Natural killer cell (primary cell): ENCODE data around the gene C1QC. TPM values are rescaled to one million over a fixed set of nuclear protein-coding genes. Genes with fewer than 3 reads are reported as not detected.

ENCODE experiments used
- ATAC-seq, 3 donors: fragments of 150-1000 bp in 2 of 3; fragments of 200-7000 bp in 1 of 3; cut with Tn5 transposase; 1 replicate in 1 of 3; 2 replicates in 2 of 3; pipeline ENCODE4 v1.10.0; 2021; ENCODE audit warnings: mild to moderate bottlenecking in 2 of 3, moderate library complexity in 2 of 3
- DNase-seq, 2 donors: peaks; one replicate each; pipeline versions ENCODE4 v3.0.0 to v3.0.0-alpha.2; 2013 to 2021; ENCODE audit warnings: mixed read lengths in 1 of 2
- H3K27ac ChIP-seq: one replicate; pipeline ENCODE4 v1.5.1; 2013; ENCODE audit warnings: mild to moderate bottlenecking, low read length
- H3K27me3 ChIP-seq: one replicate; pipeline ENCODE4 v1.6.1; 2013; ENCODE audit warnings: low read length; ENCODE audit not compliant: control insufficient read depth, insufficient read depth
- H3K36me3 ChIP-seq: one replicate; pipeline ENCODE4 v1.6.1; 2013; ENCODE audit warnings: low read length; ENCODE audit not compliant: control insufficient read depth, insufficient read depth
- H3K4me1 ChIP-seq: one replicate; pipeline ENCODE4 v1.6.1; 2013; ENCODE audit warnings: low read length; ENCODE audit not compliant: control insufficient read depth, insufficient read depth
- H3K4me3 ChIP-seq: one replicate; pipeline ENCODE4 v1.5.1; 2013; ENCODE audit warnings: low read length
- H3K9me3 ChIP-seq: one replicate; pipeline ENCODE4 v1.6.1; 2013; ENCODE audit warnings: low read length; ENCODE audit not compliant: control insufficient read depth, insufficient read depth
- H3K27ac Mint-ChIP-seq, 2 donors: one replicate each; pipeline ENCODE4 v1.8.0; 2022; ENCODE audit warnings: mild to moderate bottlenecking in 2 of 2, mixed read lengths in 2 of 2, moderate library complexity in 1 of 2
- H3K27me3 Mint-ChIP-seq, 2 donors: one replicate each; pipeline ENCODE4 v1.8.0; 2022; ENCODE audit warnings: low read depth in 2 of 2, mixed read lengths in 2 of 2
- H3K36me3 Mint-ChIP-seq: one replicate; pipeline ENCODE4 v1.8.0; 2022; ENCODE audit warnings: mixed read lengths
- H3K4me1 Mint-ChIP-seq, 2 donors: one replicate each; pipeline ENCODE4 v1.8.0; 2022; ENCODE audit warnings: mixed read lengths in 2 of 2
- H3K4me3 Mint-ChIP-seq: one replicate; pipeline ENCODE4 v1.8.0; 2022; ENCODE audit warnings: mild to moderate bottlenecking, moderate library complexity, mixed read lengths
- H3K9me3 Mint-ChIP-seq, 2 donors: one replicate each; pipeline ENCODE4 v1.8.0; 2022; ENCODE audit warnings: mixed read lengths in 2 of 2
- CTCF ChIP-seq: fragments of 200-600 bp; IDR thresholded peaks from one replicate; pipeline ENCODE4 v1.8.0; 2022; ENCODE audit warnings: antibody characterized with exemption
- WGBS: methylation state at CpG from one replicate; pipeline ENCODE4 v1.1.7; 2013; ENCODE audit warnings: missing lambda C conversion rate; ENCODE audit not compliant: insufficient coverage; 5-methylcytosine and 5-hydroxymethylcytosine counted together
- intact Hi-C: fragments of 100-400 bp; cut with micrococcal nuclease; formaldehyde crosslinking; loops from one replicate; pipeline ENCODE4 v1.14.2; 2022
- total RNA-seq, 4 donors: library from RNA; stranded (reverse); fragments of 120-200 nt in 1 of 4; gene quantifications; one replicate each; pipeline versions ENCODE4 v1.2.3 to v1.2.4, GENCODE V29; 2013 to 2022

The C1QC gene
- total RNA-seq, 3 donors from 2014 or later (not counting 1 experiment from before 2014, with no cell fraction given), result 0.33 TPM; not detected in 2

DNA sequence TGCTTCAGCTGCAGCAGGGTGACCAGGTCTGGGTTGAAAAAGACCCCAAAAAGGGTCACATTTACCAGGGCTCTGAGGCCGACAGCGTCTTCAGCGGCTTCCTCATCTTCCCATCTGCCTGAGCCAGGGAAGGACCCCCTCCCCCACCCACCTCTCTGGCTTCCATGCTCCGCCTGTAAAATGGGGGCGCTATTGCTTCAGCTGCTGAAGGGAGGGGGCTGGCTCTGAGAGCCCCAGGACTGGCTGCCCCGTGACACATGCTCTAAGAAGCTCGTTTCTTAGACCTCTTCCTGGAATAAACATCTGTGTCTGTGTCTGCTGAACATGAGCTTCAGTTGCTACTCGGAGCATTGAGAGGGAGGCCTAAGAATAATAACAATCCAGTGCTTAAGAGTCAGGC, 4.1 kb upstream of the C1QC start:
- no peaks in the 10 kb centered on the region for H3K9me3 Mint-ChIP-seq
- H3K36me3 ChIP-seq, result no peaks in the 10 kb centered on the region
- no peak overlapping the region for H3K27ac ChIP-seq
- H3K4me1 ChIP-seq, result peaks cover 14% of the 10 kb centered on the region
- no peak for DNase-seq
- WGBS, result 17% methylated on average over 8 of the region's 8 CpGs
- no peak for TF ChIP-seq CTCF
- no peaks in the 10 kb centered on the region for H3K9me3 ChIP-seq
- H3K4me3 ChIP-seq, result no peak overlapping the region
- no peaks in the 10 kb centered on the region for H3K36me3 Mint-ChIP-seq
- peaks cover 0 to 9% of the 10 kb centered on the region in 2 donors for H3K4me1 Mint-ChIP-seq
- no peak overlapping the region for H3K27ac Mint-ChIP-seq
- ATAC-seq, result no peak
- no peaks in the 10 kb centered on the region for H3K27me3 ChIP-seq
- intact Hi-C loops, result no loop called here
- no peak overlapping the region for H3K4me3 Mint-ChIP-seq
- peaks cover 0 to 8% of the 10 kb centered on the region in 2 donors for H3K27me3 Mint-ChIP-seq

DNA sequence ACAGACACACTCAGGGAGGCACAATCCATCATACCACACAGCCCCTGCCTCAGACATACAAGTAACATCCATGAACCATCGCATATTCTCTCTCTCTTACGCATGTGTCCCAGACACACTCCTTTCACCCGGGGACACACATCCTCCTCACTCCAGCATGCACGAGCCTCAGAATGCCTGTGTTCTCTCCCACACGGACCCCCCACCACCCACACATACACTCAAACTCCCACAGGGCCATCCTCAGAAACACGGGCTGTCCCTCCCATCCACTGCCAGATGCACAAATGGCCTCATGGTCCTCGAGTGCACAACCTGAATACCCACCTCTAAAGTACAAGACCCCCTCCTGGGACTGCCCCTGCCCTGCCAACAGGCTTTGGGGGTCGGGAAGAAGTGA, 2.2 kb upstream of the C1QC start:
- intact Hi-C loops, result no loop called here
- Mint-ChIP-seq H3K4me1 (peaks cover 0 to 7% of the 10 kb centered on the region in 2 donors), H3K9me3 (no peaks in the 10 kb centered on the region), H3K4me3 (no peak overlapping the region), H3K36me3 (no peaks in the 10 kb centered on the region), H3K27ac (no peak overlapping the region), H3K27me3 (peaks cover 0 to 8% of the 10 kb centered on the region in 2 donors)
- ATAC-seq (no peak), DNase-seq (no peak)
- Histone ChIP-seq H3K27me3 (no peaks in the 10 kb centered on the region), H3K36me3 (no peaks in the 10 kb centered on the region), H3K9me3 (no peaks in the 10 kb centered on the region), H3K27ac (no peak overlapping the region), H3K4me3 (no peak overlapping the region), H3K4me1 (peaks cover 4% of the 10 kb centered on the region)
- 70% methylated on average over 8 of the region's 8 CpGs for WGBS
- TF ChIP-seq CTCF, result no peak

GRCh38 chr1:22641906-22642636, 1.4 kb upstream of the C1QC start:
- Mint-ChIP-seq H3K9me3 (no peaks in the 10 kb centered on the region), H3K4me1 (peaks cover 0 to 2% of the 10 kb centered on the region in 2 donors), H3K27me3 (peaks cover 0 to 6% of the 10 kb centered on the region in 2 donors), H3K4me3 (no peak overlapping the region), H3K36me3 (no peaks in the 10 kb centered on the region), H3K27ac (no peak overlapping the region)
- no peak overlapping the region for H3K4me3 ChIP-seq
- DNase-seq (peak; percentile 59 to 75), ATAC-seq (peak; percentile 54 to 93 (median 90))
- no peaks in the 10 kb centered on the region for H3K36me3 ChIP-seq
- peak; percentile 76 for TF ChIP-seq CTCF
- peaks cover 4% of the 10 kb centered on the region for H3K4me1 ChIP-seq
- intact Hi-C loops, result loop anchor here (1.0 kb wide), 1 partner anchor 222 kb away; no protein-coding TSS in a partner anchor
- H3K9me3 ChIP-seq, result no peaks in the 10 kb centered on the region
- no peaks in the 10 kb centered on the region for H3K27me3 ChIP-seq
- H3K27ac ChIP-seq, result no peak overlapping the region
- WGBS, result 11% methylated on average over 14 of the region's 18 CpGs

- Histone ChIP-seq H3K4me1 (peaks cover 4% of the 10 kb centered on the region), H3K9me3 (no peaks in the 10 kb centered on the region), H3K27me3 (no peaks in the 10 kb centered on the region), H3K27ac (no peak overlapping the region), H3K36me3 (no peaks in the 10 kb centered on the region), H3K4me3 (no peak overlapping the region)
- H3K27ac Mint-ChIP-seq, result no peak overlapping the region
- 85% methylated on average over 12 of the region's 12 CpGs for WGBS
- ATAC-seq (no peak), DNase-seq (no peak)
- no peaks in the 10 kb centered on the region for H3K4me1 Mint-ChIP-seq
- no peak for TF ChIP-seq CTCF
- intact Hi-C loops, result no loop called here
- H3K27me3 Mint-ChIP-seq, result peaks cover 0 to 3% of the 10 kb centered on the region in 2 donors
- no peaks in the 10 kb centered on the region for H3K9me3 Mint-ChIP-seq
- H3K4me3 Mint-ChIP-seq, result no peak overlapping the region
- no peaks in the 10 kb centered on the region for H3K36me3 Mint-ChIP-seq
Measured at GRCh38 chr1:22643928-22644327, 495 bp downstream of the C1QC start.
